Astrocyte (in vitro differentiated cells and primary cell): ENCODE results near the gene TET2.

Experiments
- EZH2 ChIP-seq: IDR thresholded peaks from 2 replicates; pipeline ENCODE4 v1.6.1; 2012; ENCODE audit warnings: mild to moderate bottlenecking, low read length, inconsistent platforms; ENCODE audit not compliant: insufficient read depth
- TF ChIP-seq, protein P1 (sequence below): IDR thresholded peaks from 2 replicates; pipeline ENCODE4 v1.5.1; 2011; ENCODE audit warnings: low read depth, mild to moderate bottlenecking, inconsistent platforms, low read length, moderate library complexity; ENCODE audit not compliant: insufficient read depth

DNA sequence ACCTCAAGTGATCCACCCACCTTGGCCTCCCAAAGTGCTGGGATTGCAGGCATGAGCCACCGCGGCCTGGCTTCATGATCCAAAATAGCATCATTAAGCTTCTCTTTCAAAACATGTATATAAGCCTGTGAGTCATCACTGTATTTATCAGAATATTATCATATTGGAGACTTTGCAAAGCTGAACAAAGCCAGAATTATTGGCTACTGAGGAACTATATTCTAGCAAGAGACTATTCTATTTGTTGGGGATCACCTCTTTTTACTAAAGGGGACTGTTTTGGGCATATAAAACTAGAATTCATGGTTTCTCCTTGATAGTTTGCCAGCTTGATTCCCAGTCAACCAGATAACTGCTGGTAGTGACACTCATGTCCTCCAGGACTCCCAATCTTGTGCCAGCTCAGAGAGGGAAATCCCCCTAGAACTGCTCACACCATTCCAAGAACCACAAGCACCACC, 40.1 kb downstream of the TET2 start:
- TF ChIP-seq, protein P1, sequence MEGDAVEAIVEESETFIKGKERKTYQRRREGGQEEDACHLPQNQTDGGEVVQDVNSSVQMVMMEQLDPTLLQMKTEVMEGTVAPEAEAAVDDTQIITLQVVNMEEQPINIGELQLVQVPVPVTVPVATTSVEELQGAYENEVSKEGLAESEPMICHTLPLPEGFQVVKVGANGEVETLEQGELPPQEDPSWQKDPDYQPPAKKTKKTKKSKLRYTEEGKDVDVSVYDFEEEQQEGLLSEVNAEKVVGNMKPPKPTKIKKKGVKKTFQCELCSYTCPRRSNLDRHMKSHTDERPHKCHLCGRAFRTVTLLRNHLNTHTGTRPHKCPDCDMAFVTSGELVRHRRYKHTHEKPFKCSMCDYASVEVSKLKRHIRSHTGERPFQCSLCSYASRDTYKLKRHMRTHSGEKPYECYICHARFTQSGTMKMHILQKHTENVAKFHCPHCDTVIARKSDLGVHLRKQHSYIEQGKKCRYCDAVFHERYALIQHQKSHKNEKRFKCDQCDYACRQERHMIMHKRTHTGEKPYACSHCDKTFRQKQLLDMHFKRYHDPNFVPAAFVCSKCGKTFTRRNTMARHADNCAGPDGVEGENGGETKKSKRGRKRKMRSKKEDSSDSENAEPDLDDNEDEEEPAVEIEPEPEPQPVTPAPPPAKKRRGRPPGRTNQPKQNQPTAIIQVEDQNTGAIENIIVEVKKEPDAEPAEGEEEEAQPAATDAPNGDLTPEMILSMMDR, result no peak
- TF ChIP-seq EZH2, result no peak
